ENCODE measurements around the gene CASK.

CASK gene

DNA sequence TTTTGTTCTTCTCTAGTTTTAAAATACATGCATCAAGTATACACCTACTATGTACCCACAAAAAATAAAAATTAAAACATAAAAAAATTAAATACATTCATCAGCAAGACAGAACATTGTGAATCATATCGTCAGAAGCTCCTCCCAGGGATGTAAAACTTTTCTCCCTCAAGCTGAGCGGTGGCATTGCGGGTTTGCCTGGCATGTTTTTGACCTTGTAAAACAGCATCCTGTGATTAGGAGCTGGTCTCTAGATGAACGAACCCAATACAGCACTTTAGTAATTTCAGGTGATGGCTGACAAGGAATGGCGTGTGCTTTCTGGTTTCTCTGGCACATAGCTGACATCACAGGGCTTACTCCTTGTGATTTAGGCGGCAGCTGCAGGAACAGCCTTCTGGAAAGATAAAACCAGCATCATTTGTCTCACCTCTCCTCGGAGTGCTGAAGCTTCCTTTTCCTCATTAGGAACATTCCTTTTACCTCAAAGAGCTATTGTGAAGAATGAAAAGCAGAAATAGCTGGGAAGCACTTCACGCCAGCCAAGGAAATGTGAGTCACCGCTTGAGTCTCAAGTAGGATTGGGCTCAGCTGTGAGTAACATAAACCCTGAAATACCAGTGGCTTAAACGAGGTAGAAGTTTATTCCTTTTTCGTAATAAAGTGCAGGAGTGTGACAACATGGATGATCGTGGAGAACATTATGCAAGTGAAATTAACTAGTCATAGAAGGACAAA is 431.9 kb downstream of the CASK start:
- DNase-seq = no peak

DNA sequence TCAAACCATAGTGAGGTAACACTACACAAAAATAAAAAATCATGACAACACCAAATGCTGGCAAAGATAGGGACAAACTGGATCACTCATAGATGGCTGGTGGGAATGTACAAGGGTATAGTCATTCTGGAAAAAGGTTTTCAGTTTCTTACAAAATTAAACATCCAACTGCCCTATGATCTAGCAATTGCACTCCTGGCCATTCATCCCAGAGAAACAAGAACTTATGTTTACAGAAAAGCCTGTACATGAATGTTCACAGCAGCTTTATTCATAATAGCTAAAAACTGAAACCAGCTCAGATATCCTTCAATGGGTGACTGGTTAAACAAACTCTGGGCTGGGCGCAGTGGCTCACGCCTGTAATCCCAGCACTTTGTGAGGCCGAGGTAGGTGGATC is 432.9 kb downstream of the CASK start:
- no peak for DNase-seq

DNA sequence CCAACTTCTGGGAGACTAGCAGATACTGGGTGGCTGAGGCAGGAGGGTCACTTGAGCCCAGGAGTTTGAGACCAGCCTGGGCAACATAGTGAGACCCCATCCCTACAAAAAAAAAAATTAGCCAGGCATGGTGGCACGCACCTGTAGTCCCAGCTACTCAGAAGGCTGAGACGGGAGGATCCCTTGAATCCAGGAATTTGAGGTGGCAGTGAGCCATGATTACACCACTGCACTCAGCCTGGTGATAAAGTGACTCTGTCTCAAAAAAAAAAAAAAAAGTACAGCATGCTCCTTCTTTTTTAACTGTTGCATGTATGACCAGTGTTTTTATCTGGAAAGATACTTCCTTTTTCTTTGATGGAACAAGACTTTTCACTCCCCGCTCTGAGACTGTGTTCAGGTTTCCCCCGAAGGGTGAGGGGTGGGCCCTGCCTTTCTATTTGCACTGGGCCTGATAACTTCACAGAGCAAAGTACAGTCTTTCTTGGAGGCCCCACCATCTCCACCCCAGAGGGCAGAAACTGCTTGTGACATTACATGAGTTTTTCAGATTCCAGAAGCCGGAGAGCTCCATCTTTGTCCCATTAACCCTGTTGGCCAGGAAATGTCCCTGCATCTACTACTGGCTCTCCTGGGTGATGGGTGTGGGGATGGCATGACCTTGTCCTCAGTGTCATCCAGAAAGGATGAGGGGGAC is 441.1 kb downstream of the CASK start:
- DNase-seq = no peak

DNA sequence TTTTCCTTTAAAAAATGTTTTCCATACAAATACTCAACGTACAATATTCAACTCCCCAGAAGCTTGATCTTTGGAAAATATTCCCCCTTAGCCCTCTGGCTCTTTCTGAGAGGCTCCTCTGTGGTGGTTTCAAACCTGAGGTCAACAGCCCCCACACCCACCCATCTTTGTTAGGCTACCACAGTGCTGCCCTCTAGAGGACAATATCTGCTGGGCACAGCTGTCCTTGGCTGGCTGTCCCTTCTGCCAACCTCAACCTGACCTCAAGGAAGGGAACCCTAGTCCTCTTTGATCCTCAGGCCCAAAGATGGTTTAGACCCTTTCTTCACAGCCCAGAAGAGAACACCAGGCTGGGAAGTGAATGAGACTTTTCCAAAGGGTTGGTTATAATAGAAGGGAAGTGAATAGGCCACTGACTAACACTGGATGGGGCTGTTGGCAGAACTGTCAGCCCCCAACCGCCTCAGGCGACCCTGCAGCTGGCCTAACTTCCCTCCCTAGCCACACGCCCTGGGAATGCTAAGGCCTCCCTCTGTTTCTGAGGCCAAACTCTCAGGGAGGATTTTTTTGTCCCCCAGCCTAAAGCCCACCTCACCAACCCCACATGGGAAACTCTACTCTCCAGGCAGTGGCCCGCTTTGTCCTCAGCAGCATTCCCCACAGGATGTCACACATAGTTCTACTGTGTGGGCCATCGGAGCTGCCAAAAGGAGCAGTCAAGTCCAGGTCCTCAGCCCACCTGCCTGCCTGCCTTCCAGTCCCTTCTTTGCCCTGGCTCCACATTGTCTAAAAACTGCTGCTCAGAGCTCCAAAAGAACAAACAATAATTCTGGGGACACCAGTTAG is 441.9 kb downstream of the CASK start:
- no peak for DNase-seq

DNA sequence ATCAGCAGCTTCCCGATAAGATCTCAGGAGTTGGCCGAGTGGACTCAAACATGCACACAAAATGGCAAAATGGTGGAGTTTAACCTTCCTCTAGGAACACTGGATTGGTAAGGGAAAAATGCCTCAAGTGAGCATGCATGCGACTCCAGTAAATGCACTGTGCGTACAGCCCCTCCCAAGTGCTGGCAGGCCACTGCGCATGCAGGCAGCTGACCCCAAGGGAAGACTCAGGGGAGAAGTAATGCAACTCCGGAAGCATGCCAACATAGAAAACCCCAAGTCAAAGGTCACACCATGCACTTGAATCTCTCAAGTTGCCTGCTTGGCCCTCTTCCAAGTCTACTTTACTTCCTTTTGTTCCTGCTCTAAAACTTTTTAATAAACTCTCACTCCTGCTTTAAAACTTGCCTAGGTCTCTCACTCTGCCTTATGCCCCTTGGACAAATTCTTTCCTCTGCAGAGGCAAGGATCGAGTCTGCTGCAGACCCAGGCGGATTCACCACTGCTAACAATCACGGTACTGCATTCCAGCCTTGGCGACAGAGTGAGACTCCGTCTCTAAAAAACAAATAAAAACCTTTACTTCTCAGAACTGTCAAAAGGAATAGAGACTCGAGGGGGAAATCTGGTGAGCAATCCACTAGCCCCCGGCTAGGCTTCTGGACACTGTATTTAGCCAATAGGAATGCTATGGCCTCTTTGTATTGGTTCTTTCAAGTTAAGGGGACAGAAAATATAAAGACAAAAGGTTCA is 442.7 kb downstream of the CASK start:
- DNase-seq = no peak

GRCh38 chrX:41478381-41478911 is 444.9 kb downstream of the CASK start:
- DNase-seq = no peak

DNA sequence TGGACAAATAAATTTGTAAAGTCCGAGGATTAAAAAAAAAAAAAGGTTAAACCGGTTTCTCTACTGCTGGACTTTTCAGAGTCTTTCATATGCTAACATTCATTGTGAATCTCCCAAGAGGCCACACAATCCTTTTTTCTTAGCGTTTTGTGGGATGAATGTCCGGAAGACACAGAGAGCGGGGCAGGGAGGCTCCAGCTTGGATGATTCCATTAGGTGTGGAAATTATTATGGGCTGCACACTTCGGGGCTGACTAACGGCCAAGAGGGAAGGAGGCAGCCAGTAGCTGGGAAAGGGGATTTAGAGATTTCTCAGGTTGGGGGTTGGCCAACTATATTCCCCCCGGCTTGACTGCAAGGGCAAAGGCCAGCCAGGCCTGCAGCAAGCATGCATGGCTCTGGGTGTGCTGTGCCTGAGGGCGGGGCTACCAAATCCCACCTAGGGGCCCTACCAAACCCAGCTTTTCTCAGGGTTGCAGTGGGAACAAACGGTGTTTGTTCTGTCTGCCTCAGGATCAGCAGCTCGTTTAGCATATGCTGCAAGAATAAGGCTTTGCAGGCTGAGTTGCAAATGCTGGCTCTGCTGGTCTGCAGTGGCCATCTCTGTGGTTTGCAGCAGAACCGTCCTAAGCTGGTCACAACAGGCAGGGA is 447.6 kb downstream of the CASK start:
- DNase-seq = no peak

GRCh38 chrX:41475191-41475590 is 448.2 kb downstream of the CASK start:
- DNase-seq = no peak

DNA sequence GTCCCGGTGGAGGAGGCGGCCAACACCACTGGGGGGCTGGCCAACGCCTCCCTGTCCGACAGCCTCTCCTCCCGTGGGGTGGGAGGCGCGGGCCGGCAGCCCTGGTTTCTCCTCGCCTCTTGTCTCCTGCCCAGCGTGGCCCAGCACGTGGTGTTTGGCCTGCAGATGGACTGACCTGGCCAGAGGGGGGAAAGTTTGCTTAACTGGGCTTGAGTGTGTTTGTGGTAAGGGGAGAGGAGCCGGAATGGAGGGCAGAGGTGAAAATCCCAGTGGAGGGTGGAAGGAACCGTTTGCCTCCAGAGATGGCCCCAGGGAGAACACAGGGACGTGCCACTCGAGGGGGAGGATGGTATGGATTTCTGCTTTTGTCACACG is 448.6 kb downstream of the CASK start:
- no peak for DNase-seq

- no peak for DNase-seq
Measured at GRCh38 chrX:41473936-41474725, 449.2 kb downstream of the CASK start.

- no peak for DNase-seq
Measured at GRCh38 chrX:41472231-41472815, 451.0 kb downstream of the CASK start.

DNA sequence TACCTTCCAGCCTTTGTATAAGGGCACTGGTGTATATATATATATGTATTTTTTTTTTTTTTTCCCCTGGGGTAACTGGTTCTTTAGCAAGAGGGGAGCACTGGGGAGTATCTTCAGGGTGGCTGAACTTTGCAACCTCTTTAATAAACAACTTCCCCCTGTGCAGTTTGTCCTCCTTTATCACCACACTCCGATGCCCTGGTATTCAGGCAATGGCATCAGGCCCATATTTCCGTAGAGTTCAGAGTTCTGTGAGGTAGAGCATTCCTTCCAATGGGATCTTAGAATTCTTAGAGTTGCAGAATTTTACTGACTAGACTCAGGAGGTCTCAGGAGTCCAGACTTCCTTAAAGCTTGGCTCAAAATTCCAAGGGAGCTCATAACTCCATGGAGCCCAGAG is 451.6 kb downstream of the CASK start:
- DNase-seq = no peak

GRCh38 chrX:41470706-41471105 is 452.6 kb downstream of the CASK start:
- no peak for DNase-seq

DNA sequence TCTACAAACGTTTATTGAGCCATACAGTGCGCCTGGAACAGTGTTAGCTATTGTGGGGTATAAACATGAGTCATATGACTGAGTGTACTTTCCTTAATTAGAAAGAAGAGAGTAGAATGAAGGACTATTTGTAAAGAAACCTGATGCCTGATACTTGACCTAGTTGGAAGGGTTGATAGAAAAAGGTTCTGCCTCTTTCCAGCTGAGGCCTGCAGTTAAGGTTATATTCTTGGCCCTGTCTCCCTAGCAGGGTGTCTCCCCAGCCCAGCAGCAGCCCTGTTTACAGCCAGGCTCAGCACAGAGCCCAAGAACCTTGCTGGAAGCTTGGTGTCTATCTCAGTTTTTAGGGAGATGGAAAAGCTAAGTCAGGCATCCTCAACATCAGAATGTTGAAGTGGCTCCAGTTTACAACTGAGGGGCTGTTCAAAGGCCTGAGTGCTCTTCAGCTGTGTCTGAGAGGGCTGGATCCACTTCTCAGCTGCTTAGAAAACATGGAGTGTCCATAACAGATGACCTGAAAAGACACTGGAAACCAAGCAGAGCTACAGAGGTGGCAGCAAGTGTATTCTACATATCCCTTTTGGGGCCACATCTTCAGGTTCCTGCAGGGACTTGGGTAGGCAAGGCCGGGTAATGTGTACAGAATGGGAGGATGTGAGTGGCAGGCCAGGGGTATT is 454.6 kb downstream of the CASK start:
- no peak for DNase-seq
